ENCODE results near the gene MAGI1. TPM values are rescaled to one million over a fixed set of nuclear protein-coding genes. Genes with fewer than 3 reads are reported as not detected.
"Not testable (repeated sequence)": the region's sequence is repeated elsewhere in the genome, so short reads cannot be mapped to it uniquely, and the experiment has no call there.

MAGI1 gene
- polyA plus RNA-seq, 1 donor: 31.2 TPM

DNA sequence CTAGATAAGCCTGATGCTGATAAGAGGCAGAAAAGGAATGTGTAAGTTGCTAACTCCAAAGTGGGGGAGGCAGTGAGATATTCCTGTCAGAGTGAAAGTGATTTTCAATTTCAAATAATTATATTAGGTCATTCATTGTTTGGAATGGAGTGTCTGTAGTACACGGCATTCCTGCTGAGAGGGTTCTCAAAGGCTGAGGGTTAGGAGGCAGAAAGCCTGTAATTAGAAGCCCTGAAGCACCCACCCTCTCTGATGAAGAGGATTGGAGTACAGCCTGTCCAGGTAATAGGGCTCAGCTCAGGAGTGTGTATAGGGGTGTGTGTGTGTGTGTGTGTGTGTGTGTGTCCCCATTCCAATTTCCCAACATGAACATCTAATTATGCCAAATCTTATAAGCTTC, 486.8 kb downstream of the MAGI1 start:
- H3K36me3 ChIP-seq (ENCODE audit: control insufficient read depth, insufficient read depth, low read length): no peaks in the 10 kb centered on the region
- peaks cover 6% of the 10 kb centered on the region for H3K27me3 ChIP-seq (ENCODE audit: control insufficient read depth, insufficient read depth, low read length)
- no peaks in the 10 kb centered on the region for H3K9me3 ChIP-seq (ENCODE audit: control insufficient read depth, low read depth, low read length)
- H3K4me3 ChIP-seq (ENCODE audit: low read length): no peak overlapping the region
- no peak for DNase-seq
- no peak overlapping the region for H3K27ac ChIP-seq (ENCODE audit: low read length)
- H3K4me1 ChIP-seq (ENCODE audit: control insufficient read depth, insufficient read depth, low read length): no peaks in the 10 kb centered on the region
- WGBS (ENCODE audit: insufficient coverage, low lambda C conversion rate): no CpG with 5 or more reads among the region's 1 CpG

DNA sequence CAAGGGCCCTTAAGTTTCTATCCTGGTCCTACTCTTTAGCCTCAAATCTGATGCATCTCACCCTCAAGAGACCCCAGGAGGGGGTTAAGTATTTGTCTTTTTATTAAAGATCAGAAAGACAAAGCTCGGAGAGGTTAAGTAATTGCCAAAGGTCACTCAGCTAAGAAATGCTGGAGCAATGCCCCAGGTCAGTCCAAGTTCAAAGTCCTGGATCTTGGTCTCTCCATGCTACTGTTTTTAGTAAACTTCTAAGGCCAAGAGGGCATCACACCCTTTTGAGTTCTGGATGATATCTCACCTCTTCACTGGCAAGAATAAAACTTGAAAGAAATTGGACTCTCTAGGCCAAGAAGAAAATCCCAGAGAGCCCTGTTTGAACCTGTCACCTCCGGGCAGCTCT, 488.6 kb downstream of the MAGI1 start:
- Histone ChIP-seq H3K4me1 (ENCODE audit: control insufficient read depth, insufficient read depth, low read length) (no peaks in the 10 kb centered on the region), H3K9me3 (ENCODE audit: control insufficient read depth, low read depth, low read length) (no peaks in the 10 kb centered on the region), H3K27ac (ENCODE audit: low read length) (no peak overlapping the region), H3K27me3 (ENCODE audit: control insufficient read depth, insufficient read depth, low read length) (peaks cover 6% of the 10 kb centered on the region), H3K4me3 (ENCODE audit: low read length) (no peak overlapping the region), H3K36me3 (ENCODE audit: control insufficient read depth, insufficient read depth, low read length) (no peaks in the 10 kb centered on the region)
- no peak for DNase-seq
- WGBS (ENCODE audit: insufficient coverage, low lambda C conversion rate): no CpG with 5 or more reads among the region's 2 CpGs

DNA sequence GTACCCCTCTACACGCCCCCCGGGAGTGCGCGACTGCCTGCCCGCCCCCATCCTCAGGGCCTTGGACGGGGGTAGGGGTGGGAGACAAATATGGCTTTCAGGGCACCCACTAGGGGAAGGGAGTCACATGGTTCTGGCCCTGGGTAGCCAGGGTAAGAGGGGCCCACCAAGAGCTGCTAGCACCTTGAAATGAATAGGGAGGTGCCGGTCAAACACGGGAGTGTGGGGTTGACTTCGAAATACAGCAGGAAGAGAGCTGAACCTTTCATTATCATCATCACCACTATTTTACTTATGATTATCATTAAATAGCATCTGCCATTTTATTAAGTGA, 489.1 kb downstream of the MAGI1 start:
- no peak for DNase-seq
- no peaks in the 10 kb centered on the region for H3K36me3 ChIP-seq (ENCODE audit: control insufficient read depth, insufficient read depth, low read length)
- no peak overlapping the region for H3K4me3 ChIP-seq (ENCODE audit: low read length)
- 40% methylated on average over 1 of the region's 9 CpGs for WGBS (ENCODE audit: insufficient coverage, low lambda C conversion rate)
- no peaks in the 10 kb centered on the region for H3K9me3 ChIP-seq (ENCODE audit: control insufficient read depth, low read depth, low read length)
- H3K4me1 ChIP-seq (ENCODE audit: control insufficient read depth, insufficient read depth, low read length): no peaks in the 10 kb centered on the region
- peaks cover 6% of the 10 kb centered on the region for H3K27me3 ChIP-seq (ENCODE audit: control insufficient read depth, insufficient read depth, low read length)
- H3K27ac ChIP-seq (ENCODE audit: low read length): no peak overlapping the region

DNA sequence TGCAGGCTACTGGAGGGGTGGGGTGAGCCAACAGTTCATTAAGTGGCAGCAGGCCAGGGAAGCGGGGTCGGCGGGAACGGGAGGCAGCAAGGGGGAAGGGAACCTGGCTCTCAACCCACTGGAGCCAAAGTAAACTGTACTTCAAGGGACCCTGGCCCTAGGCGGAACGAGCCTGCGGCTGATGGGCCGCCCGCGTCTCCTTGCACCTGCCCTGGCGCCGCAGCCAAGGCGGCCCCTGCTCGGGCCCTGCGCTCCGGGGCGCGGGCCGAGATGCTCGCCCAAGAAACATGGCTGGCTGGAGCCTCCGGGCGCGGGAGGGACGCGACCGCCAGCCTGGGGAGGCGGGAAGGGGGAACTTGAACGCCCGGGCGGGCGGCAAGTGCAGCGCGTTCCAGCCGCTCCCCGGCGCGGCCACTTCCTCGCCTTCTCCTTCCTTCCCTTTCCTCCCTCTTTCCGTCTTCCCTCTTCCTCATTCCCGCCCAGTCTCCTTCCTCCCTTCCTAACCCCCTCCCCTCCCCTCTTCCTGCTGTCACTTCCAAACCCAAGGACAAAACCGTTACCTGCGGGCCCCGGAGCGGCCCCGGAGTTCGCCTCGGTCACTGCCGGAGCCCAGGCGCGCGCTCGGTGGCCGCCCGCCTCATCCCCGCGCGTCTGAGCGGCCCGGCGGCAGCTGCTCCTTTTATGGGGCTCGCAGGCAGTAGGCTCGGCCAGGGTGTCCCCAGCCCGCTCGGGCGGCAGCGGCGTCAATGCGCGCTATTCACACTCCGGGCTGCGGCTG, 489.7 kb downstream of the MAGI1 start:
- Histone ChIP-seq H3K36me3 (ENCODE audit: control insufficient read depth, insufficient read depth, low read length) (no peaks in the 10 kb centered on the region), H3K9me3 (ENCODE audit: control insufficient read depth, low read depth, low read length) (no peaks in the 10 kb centered on the region), H3K4me3 (ENCODE audit: low read length) (peak overlapping the region; percentile 36), H3K27ac (ENCODE audit: low read length) (no peak overlapping the region), H3K4me1 (ENCODE audit: control insufficient read depth, insufficient read depth, low read length) (no peaks in the 10 kb centered on the region), H3K27me3 (ENCODE audit: control insufficient read depth, insufficient read depth, low read length) (peaks cover 6% of the 10 kb centered on the region)
- 2% methylated on average over 7 of the region's 71 CpGs for whole genome bisulfite sequencing (ENCODE audit: insufficient coverage, low lambda C conversion rate)
- DNase-seq: peak; percentile 13 to 55

DNA sequence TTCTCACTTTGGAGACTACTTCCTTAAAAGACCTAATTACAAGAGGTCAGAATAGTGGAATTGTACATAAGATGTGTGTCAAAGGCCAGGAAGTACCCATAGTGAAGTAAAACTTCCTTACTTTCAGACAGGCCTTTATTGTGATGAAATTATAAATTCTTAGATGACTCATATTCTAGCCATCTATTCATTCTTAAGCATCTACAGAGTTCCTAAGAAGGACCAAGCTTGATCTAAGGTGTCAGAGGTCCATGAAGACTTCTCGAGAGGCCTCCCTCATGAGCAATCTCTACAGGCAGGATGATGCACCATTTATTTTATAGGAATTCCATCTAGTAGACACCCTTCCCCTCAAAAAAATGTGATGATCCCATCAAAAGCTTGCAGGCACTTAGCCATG, 493.3 kb downstream of the MAGI1 start:
- DNase-seq: no peak
- Histone ChIP-seq H3K9me3 (ENCODE audit: control insufficient read depth, low read depth, low read length) (peaks cover 4% of the 10 kb centered on the region), H3K4me3 (ENCODE audit: low read length) (no peak overlapping the region), H3K4me1 (ENCODE audit: control insufficient read depth, insufficient read depth, low read length) (no peaks in the 10 kb centered on the region), H3K27ac (ENCODE audit: low read length) (no peak overlapping the region), H3K27me3 (ENCODE audit: control insufficient read depth, insufficient read depth, low read length) (peaks cover 6% of the 10 kb centered on the region), H3K36me3 (ENCODE audit: control insufficient read depth, insufficient read depth, low read length) (no peaks in the 10 kb centered on the region)
- WGBS (ENCODE audit: insufficient coverage, low lambda C conversion rate): no CpG with 5 or more reads among the region's 1 CpG

DNA sequence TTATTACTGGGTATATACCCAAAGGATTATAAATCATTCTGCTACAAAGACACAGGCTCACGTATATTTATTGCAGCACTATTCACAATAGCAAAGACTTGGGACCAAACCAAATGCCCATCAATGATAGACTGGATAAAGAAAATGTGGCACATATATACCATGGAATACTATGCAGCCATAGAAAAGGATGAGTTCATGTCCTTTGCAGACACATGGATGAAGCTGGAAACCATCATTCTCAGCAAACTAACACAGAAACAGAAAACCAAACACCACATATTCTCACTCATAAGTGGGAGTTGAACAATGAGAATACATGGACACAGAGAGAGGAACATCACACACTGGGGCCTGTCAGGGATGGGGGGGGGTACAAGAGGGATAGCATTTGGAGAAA, 495.3 kb downstream of the MAGI1 start:
- no CpG with 5 or more reads among the region's 1 CpG for WGBS (ENCODE audit: insufficient coverage, low lambda C conversion rate)
- DNase-seq; H3K4me3 ChIP-seq (ENCODE audit: low read length); H3K27ac ChIP-seq (ENCODE audit: low read length); H3K36me3 ChIP-seq (ENCODE audit: control insufficient read depth, insufficient read depth, low read length); H3K4me1 ChIP-seq (ENCODE audit: control insufficient read depth, insufficient read depth, low read length); H3K9me3 ChIP-seq (ENCODE audit: control insufficient read depth, low read depth, low read length); H3K27me3 ChIP-seq (ENCODE audit: control insufficient read depth, insufficient read depth, low read length): not testable (repeated sequence)

DNA sequence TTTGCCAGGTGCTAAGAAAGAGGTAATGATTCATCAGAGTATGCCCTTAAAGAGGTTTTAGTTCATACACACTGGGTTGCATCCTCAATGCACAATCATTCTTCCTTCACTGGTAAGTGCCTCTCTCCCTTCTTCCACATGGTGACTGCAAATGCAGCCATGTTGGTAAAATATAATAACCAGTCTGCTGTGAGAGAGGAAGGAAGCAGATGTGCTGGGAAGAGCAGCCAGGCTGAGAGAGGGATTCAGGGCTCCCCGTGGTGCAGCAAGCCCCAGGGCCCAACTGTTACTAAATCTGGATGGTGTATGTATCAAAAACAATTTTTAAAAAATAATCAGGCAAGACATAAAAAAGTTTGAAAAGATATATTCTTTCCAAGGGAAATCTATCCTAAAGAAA, 498.1 kb downstream of the MAGI1 start:
- Histone ChIP-seq H3K4me1 (ENCODE audit: control insufficient read depth, insufficient read depth, low read length) (no peaks in the 10 kb centered on the region), H3K36me3 (ENCODE audit: control insufficient read depth, insufficient read depth, low read length) (no peaks in the 10 kb centered on the region), H3K27me3 (ENCODE audit: control insufficient read depth, insufficient read depth, low read length) (no peaks in the 10 kb centered on the region), H3K9me3 (ENCODE audit: control insufficient read depth, low read depth, low read length) (peaks cover 4% of the 10 kb centered on the region), H3K4me3 (ENCODE audit: low read length) (no peak overlapping the region), H3K27ac (ENCODE audit: low read length) (no peak overlapping the region)
- no peak for DNase-seq
- WGBS (ENCODE audit: insufficient coverage, low lambda C conversion rate): 60% methylated on average over 1 of the region's 1 CpG

DNA sequence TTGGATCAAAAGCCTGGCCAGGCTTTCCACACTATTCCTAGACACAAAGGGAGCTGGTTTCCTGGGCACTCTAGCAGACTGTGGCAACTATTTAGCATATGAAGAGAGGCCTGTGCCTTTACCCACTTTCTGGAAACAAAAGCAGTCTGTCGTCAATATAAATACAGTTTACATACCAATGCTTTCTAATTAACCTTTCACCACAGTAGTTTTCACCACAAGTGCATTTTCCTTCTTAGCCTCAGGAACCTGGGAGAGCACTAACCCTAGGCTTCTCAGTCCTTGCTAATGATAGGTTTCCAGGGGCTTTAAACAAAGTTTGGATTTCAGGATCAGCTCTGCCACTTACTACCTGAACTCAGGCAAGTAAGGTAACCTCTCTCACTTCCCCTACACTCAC, 499.1 kb downstream of the MAGI1 start:
- no peaks in the 10 kb centered on the region for H3K27me3 ChIP-seq (ENCODE audit: control insufficient read depth, insufficient read depth, low read length)
- no peaks in the 10 kb centered on the region for H3K4me1 ChIP-seq (ENCODE audit: control insufficient read depth, insufficient read depth, low read length)
- WGBS (ENCODE audit: insufficient coverage, low lambda C conversion rate): no CpG with 5 or more reads among the region's 1 CpG
- H3K9me3 ChIP-seq (ENCODE audit: control insufficient read depth, low read depth, low read length): peaks cover 4% of the 10 kb centered on the region
- no peaks in the 10 kb centered on the region for H3K36me3 ChIP-seq (ENCODE audit: control insufficient read depth, insufficient read depth, low read length)
- no peak overlapping the region for H3K4me3 ChIP-seq (ENCODE audit: low read length)
- no peak for DNase-seq
- H3K27ac ChIP-seq (ENCODE audit: low read length): no peak overlapping the region

DNA sequence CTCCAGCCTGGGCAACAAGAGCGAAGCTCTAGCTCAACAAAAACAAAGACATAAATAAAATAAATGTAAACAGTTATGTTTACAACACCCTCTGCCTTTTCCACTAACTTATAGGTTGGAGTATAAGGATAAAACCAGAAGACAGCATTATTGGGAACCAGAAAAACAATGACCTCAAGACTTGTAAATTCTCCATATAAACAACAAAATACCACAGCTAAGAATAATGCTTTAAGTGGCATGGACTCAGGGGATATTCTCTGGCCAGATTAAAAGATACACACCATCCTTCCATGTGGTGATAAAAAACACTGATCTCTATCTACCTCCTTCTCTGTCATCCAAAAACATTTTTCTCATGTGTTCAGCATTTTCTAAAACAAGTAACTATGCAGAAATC, 500.6 kb downstream of the MAGI1 start:
- Histone ChIP-seq H3K27ac (ENCODE audit: low read length) (no peak overlapping the region), H3K4me3 (ENCODE audit: low read length) (no peak overlapping the region), H3K9me3 (ENCODE audit: control insufficient read depth, low read depth, low read length) (peaks cover 2% of the 10 kb centered on the region), H3K4me1 (ENCODE audit: control insufficient read depth, insufficient read depth, low read length) (no peaks in the 10 kb centered on the region), H3K36me3 (ENCODE audit: control insufficient read depth, insufficient read depth, low read length) (no peaks in the 10 kb centered on the region), H3K27me3 (ENCODE audit: control insufficient read depth, insufficient read depth, low read length) (no peaks in the 10 kb centered on the region)
- WGBS (ENCODE audit: insufficient coverage, low lambda C conversion rate): 100% methylated on average over 1 of the region's 1 CpG
- no peak for DNase-seq

DNA sequence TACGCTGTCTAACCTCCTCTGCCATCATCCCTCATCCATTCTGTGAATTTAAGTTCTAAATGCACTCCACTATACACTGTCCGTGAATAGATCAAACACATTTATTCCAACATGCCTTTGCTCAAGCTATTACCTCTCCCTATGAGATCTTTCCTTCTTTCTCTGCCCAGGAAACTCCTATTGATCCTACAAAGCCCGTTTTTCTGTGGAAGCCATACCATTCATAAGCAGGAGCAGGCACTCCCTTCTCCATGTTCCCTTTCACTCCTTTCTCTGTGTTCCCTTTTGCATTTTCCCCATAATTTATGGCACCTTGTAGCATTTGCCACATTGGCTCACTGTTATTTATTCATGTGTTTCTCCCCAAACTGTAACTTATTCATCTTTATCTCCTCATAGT, 501.6 kb downstream of the MAGI1 start:
- Histone ChIP-seq H3K9me3 (ENCODE audit: control insufficient read depth, low read depth, low read length) (no peaks in the 10 kb centered on the region), H3K27me3 (ENCODE audit: control insufficient read depth, insufficient read depth, low read length) (no peaks in the 10 kb centered on the region), H3K36me3 (ENCODE audit: control insufficient read depth, insufficient read depth, low read length) (no peaks in the 10 kb centered on the region), H3K4me1 (ENCODE audit: control insufficient read depth, insufficient read depth, low read length) (no peaks in the 10 kb centered on the region), H3K4me3 (ENCODE audit: low read length) (no peak overlapping the region), H3K27ac (ENCODE audit: low read length) (no peak overlapping the region)
- no peak for DNase-seq
- 67% methylated on average over 1 of the region's 3 CpGs for WGBS (ENCODE audit: insufficient coverage, low lambda C conversion rate)

DNA sequence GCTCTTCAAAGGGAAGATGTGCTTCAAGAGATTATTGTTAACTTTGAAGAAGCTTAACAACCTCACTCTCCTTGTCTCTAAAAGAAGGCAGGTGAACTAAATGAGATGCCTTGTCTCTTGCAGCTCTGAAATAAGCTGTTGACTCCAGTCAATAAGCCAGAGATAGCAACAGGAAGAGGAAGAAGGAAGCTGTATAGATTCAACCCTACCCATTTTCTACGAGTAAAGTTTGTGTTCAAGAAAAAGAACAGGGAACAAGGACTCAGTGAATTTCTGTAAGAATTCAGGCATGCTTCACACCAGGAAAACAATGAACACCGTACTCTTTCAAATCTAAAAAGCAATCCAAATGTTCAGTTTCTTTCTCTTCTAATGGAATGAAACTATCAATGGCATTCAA, 503.5 kb downstream of the MAGI1 start:
- no peaks in the 10 kb centered on the region for H3K9me3 ChIP-seq (ENCODE audit: control insufficient read depth, low read depth, low read length)
- H3K27me3 ChIP-seq (ENCODE audit: control insufficient read depth, insufficient read depth, low read length): no peaks in the 10 kb centered on the region
- H3K36me3 ChIP-seq (ENCODE audit: control insufficient read depth, insufficient read depth, low read length): no peaks in the 10 kb centered on the region
- no peaks in the 10 kb centered on the region for H3K4me1 ChIP-seq (ENCODE audit: control insufficient read depth, insufficient read depth, low read length)
- H3K27ac ChIP-seq (ENCODE audit: low read length): no peak overlapping the region
- WGBS (ENCODE audit: insufficient coverage, low lambda C conversion rate): no CpG with 5 or more reads among the region's 2 CpGs
- no peak overlapping the region for H3K4me3 ChIP-seq (ENCODE audit: low read length)
- no peak for DNase-seq

Data from large intestine (tissue), 3 donors.